Activated CD8-positive, alpha-beta memory T cell treated with anti-CD3 and anti-CD28 coated beads, Interleukin-2, amount 50 U/mL, for 24 hours (primary cell): ENCODE measurements around the gene MAPK4.

Source experiments
- DNase-seq: peaks from one replicate; pipeline ENCODE4 v3.0.0-alpha.2; 2020; ENCODE audit errors: extremely low read depth

Gene MAPK4

DNA sequence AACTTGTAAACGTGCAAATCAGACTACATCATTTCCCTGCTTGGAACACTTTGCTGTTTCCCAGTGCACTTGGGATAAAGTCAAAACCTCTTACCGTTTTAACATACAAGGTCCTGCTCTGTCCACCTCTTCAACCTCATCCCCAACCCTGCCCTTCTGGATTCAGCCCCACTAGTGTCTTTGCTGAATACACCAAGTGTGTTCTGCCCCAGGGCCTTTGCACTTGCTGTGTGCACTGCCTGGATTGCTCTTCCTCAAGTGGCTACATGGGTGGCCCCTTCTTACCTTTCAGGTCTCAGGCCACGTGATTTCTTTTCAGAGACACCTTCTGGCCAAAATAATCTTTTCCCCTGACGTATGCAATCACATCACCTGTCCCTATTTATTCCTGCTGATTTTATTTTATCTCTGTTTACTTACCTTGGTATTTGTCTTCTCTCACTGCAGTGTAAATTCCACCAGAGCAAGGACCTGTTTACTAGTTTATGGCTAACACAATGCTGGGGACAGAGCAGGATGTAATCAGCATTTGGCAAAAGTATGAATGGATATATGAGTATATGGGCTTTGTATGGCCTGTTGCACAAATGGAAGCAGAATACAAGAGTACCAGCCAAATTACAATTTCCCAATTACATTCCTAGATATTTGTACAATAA is 63.9 kb downstream of the MAPK4 start:
- no peak for DNase-seq

DNA sequence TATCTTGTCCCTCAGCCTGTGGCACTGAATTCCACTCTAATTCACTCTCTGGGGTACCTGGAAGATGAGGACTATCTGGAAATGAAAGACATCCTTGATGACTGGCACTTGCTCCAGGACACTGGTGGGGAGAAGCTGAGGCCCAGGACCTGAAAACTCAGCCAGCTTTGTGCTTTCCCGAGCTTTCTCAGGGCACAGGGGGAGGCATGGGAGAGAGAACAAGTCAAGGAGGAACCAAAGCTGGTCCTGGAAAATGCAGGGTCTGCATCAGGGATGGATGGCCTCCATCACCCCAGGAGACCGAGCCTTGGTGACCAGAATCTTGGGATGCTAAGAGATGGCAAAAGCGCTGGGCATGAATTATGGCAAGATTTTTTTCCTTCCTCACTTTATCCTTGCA is 65.1 kb downstream of the MAPK4 start:
- no peak for DNase-seq

- DNase-seq: no peak
Observed at GRCh38 chr18:50626317-50626716, 66.4 kb downstream of the MAPK4 start.

- DNase-seq: no peak
Observed at GRCh38 chr18:50627594-50628532, 68.0 kb downstream of the MAPK4 start.

GRCh38 chr18:50628533-50628905 is 68.6 kb downstream of the MAPK4 start:
- DNase-seq: no peak

GRCh38 chr18:50629148-50629631 is 69.3 kb downstream of the MAPK4 start:
- no peak for DNase-seq

DNA sequence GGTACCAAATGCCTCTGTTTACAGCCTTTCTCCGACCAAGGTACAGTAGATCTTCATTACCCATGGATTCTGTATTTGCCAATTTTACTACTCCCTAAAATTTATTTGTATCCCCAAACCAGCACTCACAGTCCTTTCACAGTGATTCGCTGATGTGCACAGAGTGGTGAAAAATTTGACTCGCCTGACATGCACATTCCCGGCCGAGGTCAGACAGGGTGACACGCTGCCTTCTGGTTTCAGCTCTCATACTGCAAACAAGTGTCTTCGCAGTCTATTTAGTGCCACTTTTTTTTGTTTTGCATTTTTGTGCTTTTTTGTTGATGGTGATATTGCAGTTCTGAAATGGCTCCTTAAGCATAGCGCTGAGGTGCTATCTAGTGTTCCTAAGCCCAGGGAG is 71.0 kb downstream of the MAPK4 start:
- no peak for DNase-seq

GRCh38 chr18:50632895-50633515 is 73.1 kb downstream of the MAPK4 start:
- DNase-seq: no peak

- no peak for DNase-seq
Observed at GRCh38 chr18:50633992-50634391, 74.1 kb downstream of the MAPK4 start.

GRCh38 chr18:50636366-50637057 is 76.6 kb downstream of the MAPK4 start:
- DNase-seq: no peak

DNA sequence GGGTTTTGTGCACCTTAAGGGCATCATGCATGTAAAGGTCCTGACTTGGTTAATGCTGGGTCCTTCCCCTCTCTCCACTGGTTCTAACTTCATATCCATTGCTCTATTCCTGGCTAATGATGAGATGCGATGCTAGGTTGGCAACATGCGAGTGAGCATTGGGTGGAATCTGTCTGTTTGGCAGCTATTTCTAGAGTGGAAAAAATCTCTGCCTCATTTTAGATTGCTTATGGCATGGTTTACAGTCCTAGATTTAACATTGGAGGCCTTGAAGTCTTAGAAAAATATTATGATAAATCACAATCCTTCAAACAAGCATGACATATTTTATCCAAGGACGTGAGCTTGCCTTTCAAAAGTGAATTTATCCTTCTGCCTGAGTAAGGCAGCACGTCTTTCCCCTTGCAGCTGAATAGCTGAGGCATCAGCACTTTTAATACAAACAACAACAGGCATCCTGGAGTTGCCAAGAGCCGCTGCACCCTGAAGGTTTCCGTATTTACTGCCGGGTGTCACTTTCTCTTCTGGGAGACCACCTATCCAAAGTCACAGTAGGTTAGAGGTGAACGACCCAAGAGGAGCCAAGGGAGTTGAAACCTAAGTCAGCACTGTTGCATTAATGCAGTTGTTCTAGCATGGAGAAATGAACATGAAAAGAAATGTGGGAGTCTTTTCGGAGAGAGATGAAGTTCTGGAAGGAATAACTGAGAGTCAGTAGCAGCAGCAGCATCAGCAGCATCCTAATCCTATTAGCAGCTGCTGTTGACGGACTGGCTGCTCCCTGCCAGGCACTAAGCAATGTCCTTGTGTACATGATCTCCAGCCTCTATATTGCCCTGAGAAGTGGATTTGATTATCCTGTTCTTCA is 78.4 kb downstream of the MAPK4 start:
- no peak for DNase-seq

GRCh38 chr18:50638884-50639420 is 79.1 kb downstream of the MAPK4 start:
- DNase-seq: no peak

DNA sequence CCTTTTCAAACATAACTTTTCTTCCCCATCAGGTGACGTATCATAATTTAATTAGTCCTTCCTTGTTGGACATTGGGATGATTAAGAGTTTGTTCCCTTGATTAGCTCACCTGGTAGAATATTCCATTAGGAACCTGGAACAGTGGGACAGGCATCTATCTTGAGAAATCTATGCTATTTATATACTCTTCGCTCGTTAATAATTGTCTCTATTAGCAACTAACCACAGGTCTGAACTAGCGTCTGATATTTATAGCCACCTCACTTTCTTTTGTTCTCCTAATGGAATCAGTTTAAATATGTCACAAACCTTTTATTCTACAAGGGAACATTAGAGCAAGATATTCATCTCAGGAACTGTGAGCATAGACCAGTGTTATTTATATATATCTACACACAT is 79.8 kb downstream of the MAPK4 start:
- DNase-seq: no peak

DNA sequence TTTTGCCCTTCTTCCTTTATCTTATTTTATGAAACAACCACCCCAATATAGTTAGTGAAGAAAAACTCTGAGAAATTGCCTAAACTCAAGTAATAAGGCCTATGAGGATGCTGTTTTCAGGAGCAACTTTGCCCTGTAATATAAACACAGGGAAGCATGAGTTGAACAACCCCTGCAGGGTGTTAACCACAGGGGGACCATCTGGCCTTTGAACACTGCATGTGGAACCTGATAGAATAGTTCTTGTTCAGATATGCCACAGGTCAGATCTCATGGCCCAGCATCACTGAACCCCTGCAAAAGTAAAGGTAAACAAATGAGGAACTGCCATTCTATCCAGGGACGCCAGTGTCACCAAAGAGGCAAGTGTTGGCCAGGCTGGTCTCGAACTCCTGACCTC is 82.6 kb downstream of the MAPK4 start:
- DNase-seq: no peak

GRCh38 chr18:50644146-50644545 is 84.3 kb downstream of the MAPK4 start:
- no peak for DNase-seq

DNA sequence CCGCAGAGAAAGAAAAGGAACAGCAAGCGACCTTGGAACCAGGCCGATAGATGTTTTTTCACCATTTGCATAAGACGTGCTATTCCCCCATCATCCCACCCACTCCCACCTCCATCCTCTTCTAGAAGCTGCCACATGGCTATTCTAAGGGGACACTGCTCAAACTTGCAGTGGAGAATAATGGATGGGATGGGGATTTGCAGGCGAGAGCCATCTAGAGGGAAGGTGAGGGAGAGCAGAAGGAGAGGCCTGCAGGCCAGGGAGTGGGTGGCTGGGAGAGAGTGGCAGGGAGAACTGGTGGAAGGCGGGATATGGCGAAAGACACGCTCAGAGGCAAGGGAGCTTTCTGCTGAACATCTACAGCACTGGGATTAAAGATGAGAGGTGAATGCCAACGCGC is 84.9 kb downstream of the MAPK4 start:
- no peak for DNase-seq

DNA sequence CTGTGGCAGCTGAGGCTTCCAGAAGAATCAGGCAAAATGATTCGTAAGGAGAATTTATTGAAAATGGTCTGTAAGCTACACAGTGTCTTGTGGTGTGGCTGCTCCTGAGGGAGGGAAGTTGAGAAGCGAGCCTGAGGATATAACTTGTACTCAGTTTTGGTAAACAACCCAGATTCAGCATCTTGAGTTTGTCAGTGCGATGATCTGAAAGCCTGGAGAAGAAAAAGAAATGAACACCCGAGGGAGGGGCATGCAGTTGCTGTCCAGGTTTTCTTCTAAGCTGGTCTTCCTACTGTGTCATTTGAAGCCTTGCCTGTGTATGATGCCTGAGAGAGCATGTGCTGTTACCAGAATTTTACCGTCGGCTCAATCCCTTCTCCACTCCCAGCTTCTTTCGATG is 87.3 kb downstream of the MAPK4 start:
- no peak for DNase-seq

GRCh38 chr18:50647792-50648191 is 87.9 kb downstream of the MAPK4 start:
- no peak for DNase-seq

DNA sequence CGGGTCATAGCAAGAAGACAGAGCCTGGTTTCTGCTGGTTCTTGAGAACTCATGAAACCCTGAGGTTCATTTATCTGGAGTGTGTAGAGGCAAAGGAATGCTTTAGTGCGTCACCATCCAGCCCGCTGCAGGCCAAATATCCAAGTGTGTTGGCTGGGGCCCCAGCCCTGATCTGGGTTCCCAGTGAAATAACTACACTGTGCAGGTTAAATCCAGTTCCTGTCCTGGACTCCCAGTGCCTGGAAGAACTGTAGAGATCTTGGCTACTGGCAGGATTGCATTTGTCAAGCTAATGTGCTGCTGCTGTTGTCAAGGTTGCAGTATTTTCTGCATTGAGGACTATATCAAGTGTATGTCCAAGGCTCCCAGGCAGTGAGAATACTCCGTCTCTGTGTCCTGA is 89.9 kb downstream of the MAPK4 start:
- no peak for DNase-seq

GRCh38 chr18:50651334-50651733 is 91.4 kb downstream of the MAPK4 start:
- no peak for DNase-seq
